ENCODE measurements around the gene SDR42E2. TPM values are rescaled to one million over a fixed set of nuclear protein-coding genes. Genes with fewer than 3 reads are reported as not detected.
A peak's percentile ranks its signal among the peaks of the same experiment; 100 is the strongest.

SDR42E2 gene
- polyA plus RNA-seq, 1 of the 3 experiments (the other 2 are of a cell fraction), result not detected

DNA sequence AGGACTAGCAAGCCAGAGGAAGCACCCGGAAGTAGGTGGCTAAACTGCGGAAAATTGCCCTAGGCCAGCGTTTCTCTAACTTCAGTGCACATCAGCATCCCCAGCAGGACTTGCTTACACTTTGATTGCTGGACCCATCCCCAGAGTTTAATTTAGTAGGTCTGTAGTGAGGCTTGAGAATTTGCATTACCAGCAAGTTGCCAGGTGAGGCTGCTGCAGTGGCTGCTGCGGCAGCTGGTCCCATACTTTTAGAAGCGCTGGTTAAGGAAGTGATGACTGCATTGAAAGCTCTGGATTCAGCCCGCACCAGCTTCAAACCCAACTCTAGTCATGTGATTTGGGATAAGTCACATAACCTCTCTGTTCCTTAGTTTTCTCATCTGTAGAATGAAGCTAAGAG lies 48.0 kb downstream of the SDR42E2 start:
- no peak for TF ChIP-seq RAD21 (IDR thresholded peaks at IDR 0.05; ENCODE audit: low read length)
- no peak for TF ChIP-seq NRF1 (IDR thresholded peaks at IDR 0.05; ENCODE audit: low read depth, low read length)
- TF ChIP-seq SIN3A (IDR thresholded peaks at IDR 0.05; ENCODE audit: borderline replicate concordance, low read depth, low read length), result no peak
- TF ChIP-seq, protein P1, sequence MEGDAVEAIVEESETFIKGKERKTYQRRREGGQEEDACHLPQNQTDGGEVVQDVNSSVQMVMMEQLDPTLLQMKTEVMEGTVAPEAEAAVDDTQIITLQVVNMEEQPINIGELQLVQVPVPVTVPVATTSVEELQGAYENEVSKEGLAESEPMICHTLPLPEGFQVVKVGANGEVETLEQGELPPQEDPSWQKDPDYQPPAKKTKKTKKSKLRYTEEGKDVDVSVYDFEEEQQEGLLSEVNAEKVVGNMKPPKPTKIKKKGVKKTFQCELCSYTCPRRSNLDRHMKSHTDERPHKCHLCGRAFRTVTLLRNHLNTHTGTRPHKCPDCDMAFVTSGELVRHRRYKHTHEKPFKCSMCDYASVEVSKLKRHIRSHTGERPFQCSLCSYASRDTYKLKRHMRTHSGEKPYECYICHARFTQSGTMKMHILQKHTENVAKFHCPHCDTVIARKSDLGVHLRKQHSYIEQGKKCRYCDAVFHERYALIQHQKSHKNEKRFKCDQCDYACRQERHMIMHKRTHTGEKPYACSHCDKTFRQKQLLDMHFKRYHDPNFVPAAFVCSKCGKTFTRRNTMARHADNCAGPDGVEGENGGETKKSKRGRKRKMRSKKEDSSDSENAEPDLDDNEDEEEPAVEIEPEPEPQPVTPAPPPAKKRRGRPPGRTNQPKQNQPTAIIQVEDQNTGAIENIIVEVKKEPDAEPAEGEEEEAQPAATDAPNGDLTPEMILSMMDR (IDR thresholded peaks at IDR 0.05), result no peak
- TF ChIP-seq ELF1 (IDR thresholded peaks at IDR 0.05), result no peak
- TF ChIP-seq, protein P2, sequence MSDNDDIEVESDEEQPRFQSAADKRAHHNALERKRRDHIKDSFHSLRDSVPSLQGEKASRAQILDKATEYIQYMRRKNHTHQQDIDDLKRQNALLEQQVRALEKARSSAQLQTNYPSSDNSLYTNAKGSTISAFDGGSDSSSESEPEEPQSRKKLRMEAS (IDR thresholded peaks at IDR 0.05; ENCODE audit: low read depth), result no peak
- TF ChIP-seq, protein P3, sequence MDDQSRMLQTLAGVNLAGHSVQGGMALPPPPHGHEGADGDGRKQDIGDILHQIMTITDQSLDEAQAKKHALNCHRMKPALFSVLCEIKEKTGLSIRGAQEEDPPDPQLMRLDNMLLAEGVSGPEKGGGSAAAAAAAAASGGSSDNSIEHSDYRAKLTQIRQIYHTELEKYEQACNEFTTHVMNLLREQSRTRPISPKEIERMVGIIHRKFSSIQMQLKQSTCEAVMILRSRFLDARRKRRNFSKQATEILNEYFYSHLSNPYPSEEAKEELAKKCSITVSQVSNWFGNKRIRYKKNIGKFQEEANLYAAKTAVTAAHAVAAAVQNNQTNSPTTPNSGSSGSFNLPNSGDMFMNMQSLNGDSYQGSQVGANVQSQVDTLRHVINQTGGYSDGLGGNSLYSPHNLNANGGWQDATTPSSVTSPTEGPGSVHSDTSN (IDR thresholded peaks at IDR 0.05), result no peak
- TF ChIP-seq TEAD4 (IDR thresholded peaks at IDR 0.05; ENCODE audit: borderline replicate concordance, insufficient read depth), result no peak
- WGBS (ENCODE audit: low lambda C conversion rate), result 97% methylated on average over 6 of the region's 6 CpGs
- H2AFZ ChIP-seq (ENCODE audit: low read depth), result no peak overlapping the region
- peaks cover 72% of the 10 kb centered on the region for H3K79me2 ChIP-seq (ENCODE audit: insufficient read depth)
- H4K20me1 ChIP-seq (ENCODE audit: insufficient read depth), result peaks cover 4% of the 10 kb centered on the region
- no peak overlapping the region for H3K4me2 ChIP-seq
- H3K27me3 ChIP-seq (ENCODE audit: insufficient read depth), result no peaks in the 10 kb centered on the region
- H3K27ac ChIP-seq (ENCODE audit: low read depth in 2 of 2, low read length in 1 of 2), result no peak overlapping the region
- no peaks in the 10 kb centered on the region for H3K9me3 ChIP-seq
- no peak overlapping the region for H3K9ac ChIP-seq
- peaks cover 6% of the 10 kb centered on the region for H3F3A ChIP-seq (replicated peaks; ENCODE audit: insufficient read depth)
- H3K9me2 ChIP-seq, result no peaks in the 10 kb centered on the region
- H3K4me3 ChIP-seq (ENCODE audit: low read depth in 2 of 2, low read length in 1 of 2), result no peak overlapping the region
- H3K36me3 ChIP-seq (replicated peaks in 1 of 2; ENCODE audit: control insufficient read depth in 1 of 2, insufficient read depth in 2 of 2, low read length in 1 of 2), result no peaks in the 10 kb centered on the region
- peaks cover 6 to 7% of the 10 kb centered on the region in 2 experiments; a peak in 1 of 4 replicates for H3K4me1 ChIP-seq (ENCODE audit: control insufficient read depth in 1 of 2, insufficient read depth in 2 of 2, low read depth in 1 of 2, low read length in 1 of 2)
- DNase-seq, result no peak
- CTCF ChIA-PET, result interaction anchor here (2.2 kb wide), 1 partner anchor 10 kb away, joined by 6 read pairs; no protein-coding TSS in a partner anchor
- POLR2A ChIA-PET, result no interaction called here

DNA sequence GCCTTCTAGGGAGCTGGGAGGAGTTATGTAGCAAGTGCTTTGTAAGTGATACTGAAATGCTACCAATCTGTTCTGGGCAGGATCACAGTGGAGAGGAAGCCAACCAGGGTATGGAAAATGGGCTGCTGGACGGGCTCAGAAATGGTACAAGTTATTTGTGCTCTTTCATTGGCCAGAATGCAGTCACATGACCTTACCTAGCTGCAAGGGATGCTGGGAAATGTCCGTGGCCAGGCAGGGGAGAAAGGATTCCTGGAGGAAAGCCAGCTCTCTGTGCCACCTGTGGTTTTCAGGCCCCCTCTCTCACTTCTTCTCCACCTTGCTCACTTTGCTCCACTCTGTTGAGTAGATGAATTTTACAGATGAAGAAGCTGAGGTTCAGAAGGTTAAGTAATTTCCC lies 48.5 kb downstream of the SDR42E2 start:
- no peaks in the 10 kb centered on the region for H3K27me3 ChIP-seq (ENCODE audit: insufficient read depth)
- 83% methylated on average over 2 of the region's 2 CpGs for WGBS (ENCODE audit: low lambda C conversion rate)
- no peaks in the 10 kb centered on the region for H3K9me2 ChIP-seq
- H4K20me1 ChIP-seq (ENCODE audit: insufficient read depth), result peaks cover 4% of the 10 kb centered on the region
- no peaks in the 10 kb centered on the region for H3K36me3 ChIP-seq (replicated peaks in 1 of 2; ENCODE audit: control insufficient read depth in 1 of 2, insufficient read depth in 2 of 2, low read length in 1 of 2)
- ChIA-PET POLR2A (no interaction called here), CTCF (interaction anchor here (2.2 kb wide), 1 partner anchor 9 kb away, joined by 6 read pairs; no protein-coding TSS in a partner anchor)
- peaks cover 6 to 7% of the 10 kb centered on the region in 2 experiments; a peak in 1 of 4 replicates for H3K4me1 ChIP-seq (ENCODE audit: control insufficient read depth in 1 of 2, insufficient read depth in 2 of 2, low read depth in 1 of 2, low read length in 1 of 2)
- no peak overlapping the region for H3K4me3 ChIP-seq (ENCODE audit: low read depth in 2 of 2, low read length in 1 of 2)
- no peak overlapping the region for H3K27ac ChIP-seq (ENCODE audit: low read depth in 2 of 2, low read length in 1 of 2)
- peaks cover 72% of the 10 kb centered on the region for H3K79me2 ChIP-seq (ENCODE audit: insufficient read depth)
- H3K4me2 ChIP-seq, result no peak overlapping the region
- TF ChIP-seq, protein P4, sequence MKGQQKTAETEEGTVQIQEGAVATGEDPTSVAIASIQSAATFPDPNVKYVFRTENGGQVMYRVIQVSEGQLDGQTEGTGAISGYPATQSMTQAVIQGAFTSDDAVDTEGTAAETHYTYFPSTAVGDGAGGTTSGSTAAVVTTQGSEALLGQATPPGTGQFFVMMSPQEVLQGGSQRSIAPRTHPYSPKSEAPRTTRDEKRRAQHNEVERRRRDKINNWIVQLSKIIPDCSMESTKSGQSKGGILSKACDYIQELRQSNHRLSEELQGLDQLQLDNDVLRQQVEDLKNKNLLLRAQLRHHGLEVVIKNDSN (IDR thresholded peaks at IDR 0.05; ENCODE audit: borderline replicate concordance, low read depth), result peak; percentile 45; the same call in 1 of the 2 replicates
- TF ChIP-seq POLR2AphosphoS5 (IDR thresholded peaks at IDR 0.05; ENCODE audit: low read depth, low read length) (no peak), TAF1 (IDR thresholded peaks at IDR 0.05; ENCODE audit: borderline replicate concordance, low read depth, low read length) (no peak), GABPA (IDR thresholded peaks at IDR 0.05; ENCODE audit: low read depth) (no peak)
- TF ChIP-seq, protein P5, sequence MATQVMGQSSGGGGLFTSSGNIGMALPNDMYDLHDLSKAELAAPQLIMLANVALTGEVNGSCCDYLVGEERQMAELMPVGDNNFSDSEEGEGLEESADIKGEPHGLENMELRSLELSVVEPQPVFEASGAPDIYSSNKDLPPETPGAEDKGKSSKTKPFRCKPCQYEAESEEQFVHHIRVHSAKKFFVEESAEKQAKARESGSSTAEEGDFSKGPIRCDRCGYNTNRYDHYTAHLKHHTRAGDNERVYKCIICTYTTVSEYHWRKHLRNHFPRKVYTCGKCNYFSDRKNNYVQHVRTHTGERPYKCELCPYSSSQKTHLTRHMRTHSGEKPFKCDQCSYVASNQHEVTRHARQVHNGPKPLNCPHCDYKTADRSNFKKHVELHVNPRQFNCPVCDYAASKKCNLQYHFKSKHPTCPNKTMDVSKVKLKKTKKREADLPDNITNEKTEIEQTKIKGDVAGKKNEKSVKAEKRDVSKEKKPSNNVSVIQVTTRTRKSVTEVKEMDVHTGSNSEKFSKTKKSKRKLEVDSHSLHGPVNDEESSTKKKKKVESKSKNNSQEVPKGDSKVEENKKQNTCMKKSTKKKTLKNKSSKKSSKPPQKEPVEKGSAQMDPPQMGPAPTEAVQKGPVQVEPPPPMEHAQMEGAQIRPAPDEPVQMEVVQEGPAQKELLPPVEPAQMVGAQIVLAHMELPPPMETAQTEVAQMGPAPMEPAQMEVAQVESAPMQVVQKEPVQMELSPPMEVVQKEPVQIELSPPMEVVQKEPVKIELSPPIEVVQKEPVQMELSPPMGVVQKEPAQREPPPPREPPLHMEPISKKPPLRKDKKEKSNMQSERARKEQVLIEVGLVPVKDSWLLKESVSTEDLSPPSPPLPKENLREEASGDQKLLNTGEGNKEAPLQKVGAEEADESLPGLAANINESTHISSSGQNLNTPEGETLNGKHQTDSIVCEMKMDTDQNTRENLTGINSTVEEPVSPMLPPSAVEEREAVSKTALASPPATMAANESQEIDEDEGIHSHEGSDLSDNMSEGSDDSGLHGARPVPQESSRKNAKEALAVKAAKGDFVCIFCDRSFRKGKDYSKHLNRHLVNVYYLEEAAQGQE (IDR thresholded peaks at IDR 0.05; ENCODE audit: low read depth, low read length), result no peak
- peaks cover under 1% of the 10 kb centered on the region for H3F3A ChIP-seq (replicated peaks; ENCODE audit: insufficient read depth)
- H3K9ac ChIP-seq, result no peak overlapping the region
- no peaks in the 10 kb centered on the region for H3K9me3 ChIP-seq
- no peak overlapping the region for H2AFZ ChIP-seq (ENCODE audit: low read depth)
- no peak for DNase-seq

Measured in SK-N-SH (cell line).